IMR-90 (cell line): Measurements from ENCODE around the gene ADISSP. TPM values are rescaled to one million over a fixed set of nuclear protein-coding genes. Genes with fewer than 3 reads are reported as not detected.

Source experiments
- ATAC-seq: fragments of 200-7000 bp; cut with Tn5 transposase; 2 replicates; pipeline ENCODE4 v1.9.1; 2020; ENCODE audit warnings: low read depth, mild to moderate bottlenecking, moderate library complexity
- BruUV-seq: library from RNA; stranded (reverse); fragments of 400-500 nt; replicated peaks from 2 replicates; lab custom pipeline; 2021; lab: Mats Ljungman, UMichigan
- CTCF ChIA-PET: fragments of 300-600 bp; formaldehyde crosslinking; extraction: SDS; loops from one replicate; lab custom pipeline; 2021; ENCODE audit warnings: antibody characterized with exemption; lab: Yijun Ruan, JAX
- POLR2A ChIA-PET: fragments of 300-600 bp; sonication (Branson Sonifier 250); formaldehyde crosslinking; loops from one replicate; lab custom pipeline; 2022; ENCODE audit warnings: antibody characterized with exemption; ENCODE audit not compliant: unreplicated experiment; lab: Charles Lee
- DNase-seq: peaks from one replicate; pipeline ENCODE4 v3.0.0; 2013
- H2AFZ ChIP-seq: replicated peaks from 2 replicates; pipeline ENCODE3; 2013; ENCODE audit warnings: low read length, mild to moderate bottlenecking; ENCODE audit not compliant: poor library complexity
- H2AK5ac ChIP-seq: 2 replicates; pipeline ENCODE4 v1.6.1; 2013; ENCODE audit warnings: low read depth, low read length, inconsistent platforms
- H2AK9ac ChIP-seq: replicated peaks from 2 replicates; pipeline ENCODE3; 2013; ENCODE audit warnings: mild to moderate bottlenecking, low read depth, low read length, moderate library complexity; ENCODE audit not compliant: poor library complexity
- H2BK120ac ChIP-seq: 2 replicates; pipeline ENCODE4 v1.6.1; 2013; ENCODE audit warnings: low read depth, low read length, inconsistent platforms
- H2BK15ac ChIP-seq: 3 replicates; pipeline ENCODE4 v1.6.1; 2013; ENCODE audit warnings: low read depth, low read length, inconsistent platforms
- H2BK20ac ChIP-seq: 2 replicates; pipeline ENCODE4 v1.6.1; 2013; ENCODE audit warnings: low read depth, mild to moderate bottlenecking, inconsistent platforms, low read length, moderate library complexity
- H2BK5ac ChIP-seq: 2 replicates; pipeline ENCODE4 v1.6.1; 2013; ENCODE audit warnings: mild to moderate bottlenecking, low read depth, low read length, inconsistent platforms; ENCODE audit not compliant: poor library complexity, severe bottlenecking
- H3K14ac ChIP-seq: replicated peaks from 2 replicates; pipeline ENCODE4 v1.6.1; 2013; ENCODE audit warnings: low read depth, low read length, inconsistent platforms
- H3K18ac ChIP-seq: 2 replicates; pipeline ENCODE4 v1.6.1; 2013; ENCODE audit warnings: low read depth, low read length, control low read depth
- H3K23ac ChIP-seq: 2 replicates; pipeline ENCODE4 v1.6.1; 2013; ENCODE audit warnings: low read depth, low read length, inconsistent platforms
- H3K27ac ChIP-seq: 2 replicates; pipeline ENCODE4 v1.5.1; 2013; ENCODE audit warnings: mild to moderate bottlenecking, control low read depth, low read length; ENCODE audit not compliant: insufficient read depth
- H3K27me3 ChIP-seq: 2 replicates; pipeline ENCODE4 v1.6.1; 2013; ENCODE audit warnings: low read length; ENCODE audit not compliant: control insufficient read depth, insufficient read depth
- H3K36me3 ChIP-seq: 2 replicates; pipeline ENCODE4 v1.6.1; 2013; ENCODE audit warnings: low read length, mixed read lengths; ENCODE audit not compliant: control insufficient read depth, insufficient read depth
- H3K4ac ChIP-seq: 2 replicates; pipeline ENCODE4 v1.6.1; 2013; ENCODE audit warnings: low read depth, low read length, inconsistent platforms
- H3K4me1 ChIP-seq: 2 replicates; pipeline ENCODE4 v1.6.1; 2013; ENCODE audit warnings: low read length, mixed read lengths; ENCODE audit not compliant: control insufficient read depth, insufficient read depth
- H3K4me2 ChIP-seq: 2 replicates; pipeline ENCODE4 v1.6.1; 2013; ENCODE audit warnings: low read depth, mild to moderate bottlenecking, control low read depth, low read length, moderate library complexity
- H3K4me3 ChIP-seq: 2 replicates; pipeline ENCODE4 v1.5.1; 2013; ENCODE audit warnings: low read depth, mild to moderate bottlenecking, control low read depth, low read length, moderate library complexity; ENCODE audit not compliant: insufficient read depth
- H3K56ac ChIP-seq: 2 replicates; pipeline ENCODE4 v1.6.1; 2013; ENCODE audit warnings: low read length, inconsistent platforms; ENCODE audit not compliant: insufficient read depth; ENCODE audit errors: extremely low read depth
- H3K79me1 ChIP-seq, 2 experiments: 2 replicates each; pipeline ENCODE4 v1.6.1; 2013; ENCODE audit warnings: low read length in 2 of 2, inconsistent platforms in 1 of 2, low read depth in 1 of 2
- H3K9ac ChIP-seq: 2 replicates; pipeline ENCODE4 v1.6.1; 2013; ENCODE audit warnings: low read depth, low read length, control low read depth
- H3K9me1 ChIP-seq: 2 replicates; pipeline ENCODE4 v1.6.1; 2013; ENCODE audit warnings: low read length, inconsistent platforms; ENCODE audit not compliant: insufficient read depth
- H3K9me3 ChIP-seq: 2 replicates; pipeline ENCODE4 v1.6.1; 2013; ENCODE audit warnings: low read length; ENCODE audit not compliant: control insufficient read depth, insufficient read depth
- H4K20me1 ChIP-seq: 2 replicates; pipeline ENCODE4 v1.6.1; 2013; ENCODE audit warnings: low read length, inconsistent platforms; ENCODE audit not compliant: insufficient read depth
- H4K5ac ChIP-seq: 2 replicates; pipeline ENCODE4 v1.6.1; 2013; ENCODE audit warnings: mild to moderate bottlenecking, low read depth, low read length, control low read depth
- H4K8ac ChIP-seq, 2 experiments: 2 replicates each; pipeline ENCODE4 v1.6.1; 2013; ENCODE audit warnings: low read depth in 2 of 2, low read length in 2 of 2, control low read depth in 1 of 2, inconsistent platforms in 1 of 2
- H4K91ac ChIP-seq: 2 replicates; pipeline ENCODE4 v1.6.1; 2013; ENCODE audit warnings: low read depth, low read length, inconsistent platforms; ENCODE audit not compliant: insufficient read depth
- BHLHE40 ChIP-seq: fragments of 150-350 bp; IDR thresholded peaks from 2 replicates; pipeline ENCODE4 v1.6.1; 2016; ENCODE audit warnings: mild to moderate bottlenecking, low read depth, low read length
- CEBPB ChIP-seq: IDR thresholded peaks from 2 replicates; pipeline ENCODE4 v1.6.1; 2012; ENCODE audit warnings: low read depth, low read length, improper control_type of control experiment
- CHD1 ChIP-seq: IDR thresholded peaks from 2 replicates; pipeline ENCODE4 v1.6.1; 2012; ENCODE audit warnings: low read depth, low read length, improper control_type of control experiment
- FOS ChIP-seq: fragments of 150-350 bp; IDR thresholded peaks from 2 replicates; pipeline ENCODE4 v1.6.1; 2016; ENCODE audit warnings: low read depth, low read length
- MAFK ChIP-seq: IDR thresholded peaks from 2 replicates; pipeline ENCODE4 v1.6.1; 2012; ENCODE audit warnings: low read depth, low read length, improper control_type of control experiment
- MAZ ChIP-seq: IDR thresholded peaks from 2 replicates; pipeline ENCODE4 v1.6.1; 2012; ENCODE audit warnings: low read depth, mild to moderate bottlenecking, low read length, improper control_type of control experiment, moderate library complexity, borderline replicate concordance
- MXI1 ChIP-seq: IDR thresholded peaks from 2 replicates; pipeline ENCODE4 v1.6.1; 2012; ENCODE audit warnings: low read depth, mild to moderate bottlenecking, low read length, moderate library complexity, borderline replicate concordance
- NFE2L2 ChIP-seq: fragments of 150-350 bp; IDR thresholded peaks from 2 replicates; pipeline ENCODE4 v1.6.1; 2016; ENCODE audit warnings: low read depth, mild to moderate bottlenecking, low read length
- POLR2A ChIP-seq: IDR thresholded peaks from 2 replicates; pipeline ENCODE4 v1.6.1; 2012; ENCODE audit warnings: mild to moderate bottlenecking, low read depth, low read length
- RCOR1 ChIP-seq: IDR thresholded peaks from 2 replicates; pipeline ENCODE4 v1.6.1; 2012; ENCODE audit warnings: mild to moderate bottlenecking, low read length, improper control_type of control experiment; ENCODE audit not compliant: insufficient replicate concordance
- RFX5 ChIP-seq: IDR thresholded peaks from 2 replicates; pipeline ENCODE4 v1.8.0; 2012; ENCODE audit warnings: low read depth, mild to moderate bottlenecking, low read length, moderate library complexity
- SMC3 ChIP-seq: fragments of 150-350 bp; IDR thresholded peaks from 2 replicates; pipeline ENCODE4 v1.6.1; 2016; ENCODE audit warnings: low read depth, mild to moderate bottlenecking, antibody characterized with exemption, low read length, moderate library complexity
- WGBS, 2 experiments: methylation state at CpG; one replicate each; pipeline versions ENCODE4 v1.1.5 to v1.1.7; 2013; ENCODE audit warnings: missing lambda C conversion rate in 2 of 2; ENCODE audit not compliant: insufficient read length in 1 of 2; ENCODE audit errors: extremely low coverage in 2 of 2; 5-methylcytosine and 5-hydroxymethylcytosine counted together
- dilution Hi-C: fragments of 300-500 bp; cut with HindIII; formaldehyde crosslinking; loops from one replicate; pipeline ENCODE4 v1.14.3; 2018; ENCODE audit warnings: low sequenced_read_pairs; ENCODE audit not compliant: unreplicated experiment
- in situ Hi-C: fragments of 300-500 bp; cut with MboI; formaldehyde crosslinking; loops from 3 replicates; pipeline ENCODE4 v1.14.3; 2019; ENCODE audit warnings: low sequenced_read_pairs, inconsistent platforms, mixed read lengths
- intact Hi-C: fragments of 100-400 bp; cut with micrococcal nuclease; formaldehyde crosslinking; loops from 2 replicates; pipeline ENCODE4 v1.10.0; 2022
- polyA plus RNA-seq, 3 experiments: library from polyadenylated mRNA; depleted of rRNA; stranded (reverse); fragments of >200 nt; gene quantifications; 2 replicates each; pipeline ENCODE4 v1.2.3, GENCODE V29; 2012; ENCODE audit warnings: low replicate concordance in 1 of 3
- total RNA-seq: library from RNA; depleted of rRNA; stranded (reverse); fragments of >200 nt; gene quantifications from 2 replicates; pipeline ENCODE4 v1.2.3, GENCODE V29; 2012
- TF ChIP-seq, protein P1 (sequence below): conservative IDR thresholded peaks from 2 replicates; pipeline ENCODE4 v1.5.1; 2012; ENCODE audit warnings: mild to moderate bottlenecking, low read depth, low read length, improper control_type of control experiment
- TF ChIP-seq, protein P2 (sequence below): fragments of 150-350 bp; IDR thresholded peaks from 2 replicates; pipeline ENCODE4 v1.6.1; 2016; ENCODE audit warnings: low read depth, mild to moderate bottlenecking, low read length, moderate library complexity, borderline replicate concordance
- TF ChIP-seq, protein P3 (sequence below): fragments of 150-350 bp; IDR thresholded peaks from 2 replicates; pipeline ENCODE4 v1.6.1; 2017; ENCODE audit warnings: mild to moderate bottlenecking, antibody characterized with exemption, low read length, low read depth

ADISSP gene
- total and polyA plus RNA-seq, 2 of the 4 experiments (the other 2 are of a cell fraction) = 31.9 to 58.2 TPM

DNA sequence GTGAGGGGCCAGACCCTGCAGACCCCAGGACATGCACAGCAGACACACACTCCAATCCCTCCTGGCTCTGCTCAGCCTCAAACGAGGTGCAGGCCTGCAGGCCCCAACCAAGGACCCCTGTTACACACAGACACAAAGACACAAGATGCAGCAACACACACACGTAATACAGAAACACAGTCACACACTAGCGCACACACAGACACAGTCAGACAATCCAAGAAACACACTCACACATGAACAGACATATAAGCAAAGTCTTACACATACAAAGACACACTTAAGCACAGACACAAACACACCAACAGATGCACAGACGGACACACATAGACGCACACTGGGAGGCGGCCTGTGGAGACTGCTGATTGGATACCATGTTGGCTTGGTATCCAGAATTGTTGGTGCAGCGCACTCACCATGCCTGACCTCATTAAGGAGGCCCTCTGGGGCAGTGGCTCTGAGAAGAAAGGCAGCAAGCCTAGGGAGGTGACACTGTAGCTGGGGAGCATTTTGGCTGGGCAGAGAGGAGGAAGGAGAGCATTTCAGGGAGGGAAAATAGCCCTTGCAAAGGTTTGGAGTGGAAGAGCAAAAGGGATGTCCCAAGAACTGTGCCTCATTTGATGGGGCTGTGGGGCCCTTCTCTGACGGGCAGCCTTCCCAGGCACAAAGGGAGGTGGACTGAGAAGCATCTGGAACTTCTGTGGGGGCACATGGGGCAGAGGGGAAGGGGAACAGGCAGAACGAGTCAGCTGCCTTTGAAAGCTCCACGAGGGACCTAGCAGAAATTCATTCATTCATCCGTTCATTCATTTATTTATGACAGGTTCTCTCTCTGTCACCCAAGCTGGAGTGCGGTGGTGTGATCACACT lies 36.5 kb downstream of the ADISSP start:
- Histone ChIP-seq H3K4me2 (no peak overlapping the region), H3K56ac (no peak overlapping the region), H3K4me1 (no peaks in the 10 kb centered on the region), H2BK20ac (no peak overlapping the region), H3K27me3 (peaks cover 73% of the 10 kb centered on the region), H3K23ac (no peak overlapping the region), H3K4ac (no peak overlapping the region), H2AFZ (no peak overlapping the region), H3K9ac (no peak overlapping the region), H2BK15ac (no peak overlapping the region), H4K5ac (no peak overlapping the region), H3K27ac (no peak overlapping the region), H4K91ac (no peak overlapping the region), H4K20me1 (no peaks in the 10 kb centered on the region), H4K8ac (no peak overlapping the region), H3K14ac (no peak overlapping the region), H3K4me3 (no peak overlapping the region), H2AK5ac (no peak overlapping the region), H3K36me3 (no peaks in the 10 kb centered on the region), H2AK9ac (no peak overlapping the region), H3K18ac (no peak overlapping the region), H2BK5ac (no peak overlapping the region), H3K79me1 (no peaks in the 10 kb centered on the region), H3K9me3 (no peaks in the 10 kb centered on the region), H2BK120ac (no peak overlapping the region), H3K9me1 (peaks cover 2% of the 10 kb centered on the region; the same call in 1 of the 2 replicates)
- intact Hi-C loops (no loop called here), in situ Hi-C loops (no loop called here), dilution Hi-C loops (no loop called here)
- POLR2A ChIA-PET = no interaction called here
- WGBS, 2 experiments = 87% methylated on average over 4 of the region's 12 CpGs; no CpG with 5 or more reads in 1 of the 2 experiments
- BruUV-seq = no TSS peak
- CTCF ChIA-PET = no interaction called here
- no peak for ATAC-seq
- DNase-seq = no peak
- TF ChIP-seq MAZ (no peak), RCOR1 (no peak), FOS (no peak), NFE2L2 (no peak), CEBPB (no peak), CHD1 (no peak), SMC3 (no peak), MXI1 (no peak), POLR2A (no peak), BHLHE40 (no peak), MAFK (no peak), RFX5 (no peak)
- TF ChIP-seq, protein P1, sequence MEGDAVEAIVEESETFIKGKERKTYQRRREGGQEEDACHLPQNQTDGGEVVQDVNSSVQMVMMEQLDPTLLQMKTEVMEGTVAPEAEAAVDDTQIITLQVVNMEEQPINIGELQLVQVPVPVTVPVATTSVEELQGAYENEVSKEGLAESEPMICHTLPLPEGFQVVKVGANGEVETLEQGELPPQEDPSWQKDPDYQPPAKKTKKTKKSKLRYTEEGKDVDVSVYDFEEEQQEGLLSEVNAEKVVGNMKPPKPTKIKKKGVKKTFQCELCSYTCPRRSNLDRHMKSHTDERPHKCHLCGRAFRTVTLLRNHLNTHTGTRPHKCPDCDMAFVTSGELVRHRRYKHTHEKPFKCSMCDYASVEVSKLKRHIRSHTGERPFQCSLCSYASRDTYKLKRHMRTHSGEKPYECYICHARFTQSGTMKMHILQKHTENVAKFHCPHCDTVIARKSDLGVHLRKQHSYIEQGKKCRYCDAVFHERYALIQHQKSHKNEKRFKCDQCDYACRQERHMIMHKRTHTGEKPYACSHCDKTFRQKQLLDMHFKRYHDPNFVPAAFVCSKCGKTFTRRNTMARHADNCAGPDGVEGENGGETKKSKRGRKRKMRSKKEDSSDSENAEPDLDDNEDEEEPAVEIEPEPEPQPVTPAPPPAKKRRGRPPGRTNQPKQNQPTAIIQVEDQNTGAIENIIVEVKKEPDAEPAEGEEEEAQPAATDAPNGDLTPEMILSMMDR = no peak
- TF ChIP-seq, protein P2, sequence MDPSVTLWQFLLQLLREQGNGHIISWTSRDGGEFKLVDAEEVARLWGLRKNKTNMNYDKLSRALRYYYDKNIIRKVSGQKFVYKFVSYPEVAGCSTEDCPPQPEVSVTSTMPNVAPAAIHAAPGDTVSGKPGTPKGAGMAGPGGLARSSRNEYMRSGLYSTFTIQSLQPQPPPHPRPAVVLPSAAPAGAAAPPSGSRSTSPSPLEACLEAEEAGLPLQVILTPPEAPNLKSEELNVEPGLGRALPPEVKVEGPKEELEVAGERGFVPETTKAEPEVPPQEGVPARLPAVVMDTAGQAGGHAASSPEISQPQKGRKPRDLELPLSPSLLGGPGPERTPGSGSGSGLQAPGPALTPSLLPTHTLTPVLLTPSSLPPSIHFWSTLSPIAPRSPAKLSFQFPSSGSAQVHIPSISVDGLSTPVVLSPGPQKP = no peak
- TF ChIP-seq, protein P3, sequence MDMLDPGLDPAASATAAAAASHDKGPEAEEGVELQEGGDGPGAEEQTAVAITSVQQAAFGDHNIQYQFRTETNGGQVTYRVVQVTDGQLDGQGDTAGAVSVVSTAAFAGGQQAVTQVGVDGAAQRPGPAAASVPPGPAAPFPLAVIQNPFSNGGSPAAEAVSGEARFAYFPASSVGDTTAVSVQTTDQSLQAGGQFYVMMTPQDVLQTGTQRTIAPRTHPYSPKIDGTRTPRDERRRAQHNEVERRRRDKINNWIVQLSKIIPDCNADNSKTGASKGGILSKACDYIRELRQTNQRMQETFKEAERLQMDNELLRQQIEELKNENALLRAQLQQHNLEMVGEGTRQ = no peak
